Measurements from ENCODE around the gene PCED1B.

Gene PCED1B

DNA sequence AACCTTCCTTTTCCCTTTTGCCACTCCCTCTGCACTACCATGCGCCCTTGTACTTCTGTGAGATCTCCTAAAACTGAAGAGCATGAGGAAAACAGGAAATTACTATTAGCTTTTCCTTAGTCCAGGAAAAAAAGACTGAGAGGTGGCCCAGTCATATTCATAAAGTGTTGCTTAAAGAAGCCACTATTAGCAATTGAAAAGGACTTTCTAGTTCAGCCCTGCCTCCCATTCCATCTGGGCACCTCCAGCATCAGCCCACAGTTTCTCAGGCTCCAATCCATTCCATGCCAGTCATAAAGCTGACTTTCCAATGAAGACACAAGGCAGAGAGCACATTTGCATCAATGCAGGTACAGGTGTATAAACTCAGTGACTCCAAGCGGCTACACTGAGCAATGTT lies 20.2 kb downstream of the PCED1B start:
- Histone ChIP-seq H3K79me2 (ENCODE audit: control insufficient read depth, insufficient read depth, low read length, poor library complexity) (no peaks in the 10 kb centered on the region), H3K36me3 (ENCODE audit: control insufficient read depth in 1 of 2, insufficient read depth in 2 of 2, low read length in 2 of 2) (no peaks in the 10 kb centered on the region)

DNA sequence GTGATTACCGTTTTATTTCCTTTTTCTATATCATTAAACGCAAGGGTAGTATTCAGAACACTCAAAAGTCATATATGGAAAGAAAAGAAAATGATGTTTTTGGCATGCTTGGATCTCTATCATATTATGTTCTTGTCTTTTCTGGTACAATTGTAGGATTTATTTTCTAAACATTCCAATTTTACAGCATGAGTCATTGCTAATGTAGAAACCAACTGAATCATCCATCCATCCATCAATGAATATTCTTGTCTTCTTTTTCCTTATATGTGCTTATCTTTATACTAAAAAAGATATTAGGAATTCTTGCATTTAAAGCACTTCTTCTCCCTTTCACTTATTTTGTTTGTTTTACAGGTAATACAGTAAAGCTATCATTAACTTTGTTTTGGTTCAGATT lies 20.7 kb downstream of the PCED1B start:
- Histone ChIP-seq H3K27ac (ENCODE audit: low read depth, low read length) (no peak overlapping the region), H3K4me1 (ENCODE audit: control insufficient read depth in 1 of 2, insufficient read depth in 2 of 2, low read length in 2 of 2) (peaks cover 0 to 2% of the 10 kb centered on the region in 2 experiments), H4K12ac (ENCODE audit: low read depth, low read length) (no peak overlapping the region), H3K9me3 (ENCODE audit: insufficient read depth, low read depth, low read length) (no peaks in the 10 kb centered on the region), H3K4ac (ENCODE audit: low read depth, low read length) (no peak overlapping the region), H4K8ac (ENCODE audit: low read depth, low read length) (no peak overlapping the region), H2AFZ (ENCODE audit: insufficient read depth, low read length, poor library complexity) (no peak overlapping the region), H3K4me2 (ENCODE audit: low read length) (no peak overlapping the region), H4K91ac (ENCODE audit: low read depth, low read length) (no peak overlapping the region), H3K27me3 (ENCODE audit: insufficient read depth, low read length) (no peaks in the 10 kb centered on the region), H2BK5ac (ENCODE audit: low read depth, low read length, poor library complexity) (no peak overlapping the region), H2BK12ac (ENCODE audit: low read length) (no peak overlapping the region), H3K4me3 (ENCODE audit: low read depth, low read length) (no peak overlapping the region), H3K23ac (ENCODE audit: low read length) (no peak overlapping the region), H3K18ac (ENCODE audit: low read length) (no peak overlapping the region), H3K36me3 (ENCODE audit: control insufficient read depth in 1 of 2, insufficient read depth in 2 of 2, low read length in 2 of 2) (no peaks in the 10 kb centered on the region), H3K79me2 (ENCODE audit: control insufficient read depth, insufficient read depth, low read length, poor library complexity) (no peaks in the 10 kb centered on the region), H3K79me1 (ENCODE audit: low read length) (no peaks in the 10 kb centered on the region), H2AK5ac (ENCODE audit: low read length) (no peak overlapping the region), H2BK120ac (ENCODE audit: insufficient read depth, low read length, poor library complexity) (no peak overlapping the region), H3K14ac (ENCODE audit: low read length) (no peak overlapping the region), H3K9ac (ENCODE audit: low read length) (no peak overlapping the region)
- DNase-seq = no peak
- no CpG with 5 or more reads among the region's 2 CpGs for WGBS (ENCODE audit: extremely low coverage, insufficient coverage, insufficient read length)

More for the DNA sequence above, 20.2 kb downstream of the PCED1B start:
- Histone ChIP-seq H3K23ac (ENCODE audit: low read length) (peak overlapping the region; percentile 37), H2BK12ac (ENCODE audit: low read length) (no peak overlapping the region), H3K4me1 (ENCODE audit: control insufficient read depth in 1 of 2, insufficient read depth in 2 of 2, low read length in 2 of 2) (peaks cover 0 to 2% of the 10 kb centered on the region in 2 experiments), H3K27me3 (ENCODE audit: insufficient read depth, low read length) (no peaks in the 10 kb centered on the region), H4K91ac (ENCODE audit: low read depth, low read length) (no peak overlapping the region), H2BK5ac (ENCODE audit: low read depth, low read length, poor library complexity) (no peak overlapping the region), H2AK5ac (ENCODE audit: low read length) (no peak overlapping the region), H3K4ac (ENCODE audit: low read depth, low read length) (no peak overlapping the region), H3K9ac (ENCODE audit: low read length) (no peak overlapping the region), H3K9me3 (ENCODE audit: insufficient read depth, low read depth, low read length) (no peaks in the 10 kb centered on the region), H3K79me1 (ENCODE audit: low read length) (no peaks in the 10 kb centered on the region), H3K27ac (ENCODE audit: low read depth, low read length) (no peak overlapping the region), H4K12ac (ENCODE audit: low read depth, low read length) (no peak overlapping the region), H2BK120ac (ENCODE audit: insufficient read depth, low read length, poor library complexity) (no peak overlapping the region), H2AFZ (ENCODE audit: insufficient read depth, low read length, poor library complexity) (no peak overlapping the region), H3K4me3 (ENCODE audit: low read depth, low read length) (no peak overlapping the region), H3K14ac (ENCODE audit: low read length) (no peak overlapping the region), H4K8ac (ENCODE audit: low read depth, low read length) (no peak overlapping the region), H3K18ac (ENCODE audit: low read length) (no peak overlapping the region), H3K4me2 (ENCODE audit: low read length) (no peak overlapping the region)
- no peak for DNase-seq
- WGBS (ENCODE audit: extremely low coverage, insufficient coverage, insufficient read length) = no CpG with 5 or more reads among the region's 2 CpGs

DNA sequence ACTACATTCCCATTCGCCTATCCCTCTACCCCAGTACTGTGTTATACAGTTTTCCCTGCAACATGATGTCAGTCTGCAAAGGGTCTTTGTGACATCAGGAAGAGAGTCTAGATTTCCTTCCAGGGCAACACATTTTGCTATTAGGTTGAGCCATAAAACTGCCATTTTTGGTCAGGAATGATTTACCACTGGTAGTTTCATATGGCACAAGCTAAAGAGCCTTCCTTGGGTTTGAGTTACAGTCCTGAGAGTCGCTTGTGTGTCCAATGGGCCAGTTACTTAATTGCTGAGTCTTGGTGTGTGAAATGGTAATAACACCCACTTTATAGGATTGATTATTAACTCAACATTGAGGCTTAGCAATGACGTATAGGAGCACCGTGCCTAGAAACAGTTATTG lies 23.0 kb downstream of the PCED1B start:
- no peak overlapping the region for H4K12ac ChIP-seq (ENCODE audit: low read depth, low read length)
- no peak overlapping the region for H2BK120ac ChIP-seq (ENCODE audit: insufficient read depth, low read length, poor library complexity)
- H2AFZ ChIP-seq (ENCODE audit: insufficient read depth, low read length, poor library complexity) = no peak overlapping the region
- no peak overlapping the region for H3K14ac ChIP-seq (ENCODE audit: low read length)
- H3K4me3 ChIP-seq (ENCODE audit: low read depth, low read length) = no peak overlapping the region
- H2BK12ac ChIP-seq (ENCODE audit: low read length) = no peak overlapping the region
- no peak overlapping the region for H3K27ac ChIP-seq (ENCODE audit: low read depth, low read length)
- no peaks in the 10 kb centered on the region for H3K36me3 ChIP-seq (ENCODE audit: control insufficient read depth in 1 of 2, insufficient read depth in 2 of 2, low read length in 2 of 2)
- WGBS (ENCODE audit: extremely low coverage, insufficient coverage, insufficient read length) = no CpG with 5 or more reads among the region's 4 CpGs
- no peaks in the 10 kb centered on the region for H3K9me3 ChIP-seq (ENCODE audit: insufficient read depth, low read depth, low read length)
- H3K79me1 ChIP-seq (ENCODE audit: low read length) = no peaks in the 10 kb centered on the region
- H3K23ac ChIP-seq (ENCODE audit: low read length) = no peak overlapping the region
- H3K4me2 ChIP-seq (ENCODE audit: low read length) = no peak overlapping the region
- DNase-seq = no peak
- H4K8ac ChIP-seq (ENCODE audit: low read depth, low read length) = no peak overlapping the region
- no peak overlapping the region for H2BK5ac ChIP-seq (ENCODE audit: low read depth, low read length, poor library complexity)
- no peaks in the 10 kb centered on the region for H3K79me2 ChIP-seq (ENCODE audit: control insufficient read depth, insufficient read depth, low read length, poor library complexity)
- no peak overlapping the region for H3K9ac ChIP-seq (ENCODE audit: low read length)
- no peak overlapping the region for H3K4ac ChIP-seq (ENCODE audit: low read depth, low read length)
- no peak overlapping the region for H2AK5ac ChIP-seq (ENCODE audit: low read length)
- H4K91ac ChIP-seq (ENCODE audit: low read depth, low read length) = no peak overlapping the region
- H3K27me3 ChIP-seq (ENCODE audit: insufficient read depth, low read length) = no peaks in the 10 kb centered on the region
- H3K4me1 ChIP-seq (ENCODE audit: control insufficient read depth in 1 of 2, insufficient read depth in 2 of 2, low read length in 2 of 2) = peaks cover 0 to 2% of the 10 kb centered on the region in 2 experiments
- H3K18ac ChIP-seq (ENCODE audit: low read length) = no peak overlapping the region

DNA sequence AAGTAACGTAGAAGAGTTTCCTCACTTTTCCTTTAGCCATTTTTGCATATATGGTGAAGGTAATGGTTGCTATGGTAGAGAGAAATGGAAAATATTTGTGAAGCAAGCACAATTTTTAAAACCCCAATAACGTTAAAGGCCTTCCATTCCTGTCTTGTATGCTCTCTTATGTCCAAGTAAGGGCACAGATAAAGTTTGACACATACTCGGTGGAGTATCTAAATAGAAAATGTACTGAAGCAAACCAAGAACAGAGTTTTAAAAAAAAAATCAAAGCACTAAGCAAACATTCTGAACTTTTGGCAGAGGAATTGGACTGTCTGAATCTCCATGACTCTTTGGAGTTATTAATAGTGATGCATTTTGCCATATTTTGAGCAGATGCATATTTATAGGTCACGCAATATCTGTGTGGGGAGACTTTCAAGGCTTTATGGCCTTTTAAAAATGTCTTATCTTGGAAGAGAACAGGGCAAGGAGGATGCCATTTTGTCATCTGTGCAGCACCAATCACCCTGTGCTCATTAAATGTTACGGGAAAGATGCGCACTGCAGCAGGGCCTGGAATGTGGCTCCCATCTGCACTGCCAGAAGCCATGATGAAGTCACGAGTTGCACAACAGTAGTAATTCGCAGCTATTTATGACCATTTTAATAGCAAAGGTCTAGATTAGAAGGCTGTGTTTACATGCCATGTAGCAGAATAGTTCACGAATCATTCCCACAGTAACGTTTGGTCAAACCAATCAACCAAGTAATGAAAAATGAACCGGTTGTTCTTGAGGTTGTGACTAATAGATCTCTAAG lies 23.6 kb downstream of the PCED1B start:
- H4K91ac ChIP-seq (ENCODE audit: low read depth, low read length) = no peak overlapping the region
- no peak overlapping the region for H3K4me3 ChIP-seq (ENCODE audit: low read depth, low read length)
- no CpG with 5 or more reads among the region's 11 CpGs for WGBS (ENCODE audit: extremely low coverage, insufficient coverage, insufficient read length)
- H2AFZ ChIP-seq (ENCODE audit: insufficient read depth, low read length, poor library complexity) = no peak overlapping the region
- H3K4me1 ChIP-seq (ENCODE audit: control insufficient read depth in 1 of 2, insufficient read depth in 2 of 2, low read length in 2 of 2) = no peaks in the 10 kb centered on the region
- DNase-seq = peak; percentile 88 to 98
- no peak overlapping the region for H3K23ac ChIP-seq (ENCODE audit: low read length)
- H3K36me3 ChIP-seq (ENCODE audit: control insufficient read depth in 1 of 2, insufficient read depth in 2 of 2, low read length in 2 of 2) = no peaks in the 10 kb centered on the region
- no peak overlapping the region for H3K27ac ChIP-seq (ENCODE audit: low read depth, low read length)
- no peaks in the 10 kb centered on the region for H3K79me1 ChIP-seq (ENCODE audit: low read length)
- H2BK5ac ChIP-seq (ENCODE audit: low read depth, low read length, poor library complexity) = no peak overlapping the region
- no peak overlapping the region for H2AK5ac ChIP-seq (ENCODE audit: low read length)
- H2BK12ac ChIP-seq (ENCODE audit: low read length) = no peak overlapping the region
- no peak overlapping the region for H4K12ac ChIP-seq (ENCODE audit: low read depth, low read length)
- no peaks in the 10 kb centered on the region for H3K9me3 ChIP-seq (ENCODE audit: insufficient read depth, low read depth, low read length)
- no peak overlapping the region for H3K18ac ChIP-seq (ENCODE audit: low read length)
- H3K4me2 ChIP-seq (ENCODE audit: low read length) = no peak overlapping the region
- H3K27me3 ChIP-seq (ENCODE audit: insufficient read depth, low read length) = no peaks in the 10 kb centered on the region
- H4K8ac ChIP-seq (ENCODE audit: low read depth, low read length) = no peak overlapping the region
- no peaks in the 10 kb centered on the region for H3K79me2 ChIP-seq (ENCODE audit: control insufficient read depth, insufficient read depth, low read length, poor library complexity)
- H3K9ac ChIP-seq (ENCODE audit: low read length) = no peak overlapping the region
- no peak overlapping the region for H3K4ac ChIP-seq (ENCODE audit: low read depth, low read length)
- H2BK120ac ChIP-seq (ENCODE audit: insufficient read depth, low read length, poor library complexity) = no peak overlapping the region
- H3K14ac ChIP-seq (ENCODE audit: low read length) = no peak overlapping the region

All from trophoblast cell (in vitro differentiated cells and primary cell).